Measurements from ENCODE around the gene MDP1. TPM values are rescaled to one million over a fixed set of nuclear protein-coding genes. Genes with fewer than 3 reads are reported as not detected.
A peak's percentile ranks its signal among the peaks of the same experiment; 100 is the strongest.

The MDP1 gene
- total RNA-seq, 2 donors from 2014 or later, result 8.2 to 10.9 TPM

DNA sequence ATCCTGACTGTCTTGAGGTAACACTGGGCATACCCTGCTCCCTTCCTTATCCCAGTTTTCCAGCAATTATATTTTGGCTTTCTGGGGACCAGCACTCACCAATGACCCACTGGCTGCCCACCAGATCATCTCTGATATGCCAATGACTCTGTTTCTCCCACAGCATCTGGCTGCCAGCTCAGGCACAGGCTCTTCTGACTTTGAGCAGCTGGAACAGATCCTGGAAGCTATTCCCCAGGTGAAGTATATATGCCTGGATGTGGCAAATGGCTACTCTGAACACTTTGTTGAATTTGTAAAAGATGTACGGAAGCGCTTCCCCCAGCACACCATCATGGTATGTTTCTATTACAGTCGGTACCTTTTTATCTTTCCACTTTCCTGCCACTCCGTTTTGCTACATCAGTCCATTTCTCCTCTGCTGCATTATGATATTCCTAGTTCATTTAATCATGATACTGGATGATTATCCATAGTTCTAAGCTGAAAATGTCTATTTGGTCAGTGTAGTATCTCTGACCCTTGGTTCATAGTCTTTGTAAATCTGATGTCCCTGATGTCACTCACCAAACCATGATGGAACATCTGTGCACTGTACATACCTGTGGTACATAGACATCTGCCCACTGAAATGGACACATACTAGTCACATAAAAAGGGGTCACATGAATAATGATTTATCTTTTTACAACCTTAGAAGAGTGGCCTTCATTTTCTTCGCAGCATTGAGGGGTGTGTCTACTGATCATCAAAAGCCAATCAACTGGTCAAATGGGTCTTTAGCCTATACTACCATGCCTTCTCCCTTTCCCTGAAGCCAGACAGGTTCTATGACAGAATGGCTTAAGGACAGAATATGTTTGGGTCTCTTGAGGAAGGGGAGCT, 20.2 kb upstream of the MDP1 start:
- no peaks in the 10 kb centered on the region for H3K27me3 ChIP-seq
- DNase-seq, result no peak
- H3K9ac ChIP-seq (ENCODE audit: low read depth in 2 of 2, low read length in 2 of 2), result no peak overlapping the region
- H3K27ac ChIP-seq, result no peak overlapping the region
- H3K4me3 ChIP-seq, result no peak overlapping the region
- intact Hi-C loops (cut with DNase I), result no loop called here
- no peaks in the 10 kb centered on the region for H3K9me3 ChIP-seq
- H3K36me3 ChIP-seq, result no peaks in the 10 kb centered on the region
- H3K4me1 ChIP-seq, result peaks cover 4% of the 10 kb centered on the region
- TF ChIP-seq, protein P1, sequence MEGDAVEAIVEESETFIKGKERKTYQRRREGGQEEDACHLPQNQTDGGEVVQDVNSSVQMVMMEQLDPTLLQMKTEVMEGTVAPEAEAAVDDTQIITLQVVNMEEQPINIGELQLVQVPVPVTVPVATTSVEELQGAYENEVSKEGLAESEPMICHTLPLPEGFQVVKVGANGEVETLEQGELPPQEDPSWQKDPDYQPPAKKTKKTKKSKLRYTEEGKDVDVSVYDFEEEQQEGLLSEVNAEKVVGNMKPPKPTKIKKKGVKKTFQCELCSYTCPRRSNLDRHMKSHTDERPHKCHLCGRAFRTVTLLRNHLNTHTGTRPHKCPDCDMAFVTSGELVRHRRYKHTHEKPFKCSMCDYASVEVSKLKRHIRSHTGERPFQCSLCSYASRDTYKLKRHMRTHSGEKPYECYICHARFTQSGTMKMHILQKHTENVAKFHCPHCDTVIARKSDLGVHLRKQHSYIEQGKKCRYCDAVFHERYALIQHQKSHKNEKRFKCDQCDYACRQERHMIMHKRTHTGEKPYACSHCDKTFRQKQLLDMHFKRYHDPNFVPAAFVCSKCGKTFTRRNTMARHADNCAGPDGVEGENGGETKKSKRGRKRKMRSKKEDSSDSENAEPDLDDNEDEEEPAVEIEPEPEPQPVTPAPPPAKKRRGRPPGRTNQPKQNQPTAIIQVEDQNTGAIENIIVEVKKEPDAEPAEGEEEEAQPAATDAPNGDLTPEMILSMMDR (IDR thresholded peaks at IDR 0.05), result no peak

DNA sequence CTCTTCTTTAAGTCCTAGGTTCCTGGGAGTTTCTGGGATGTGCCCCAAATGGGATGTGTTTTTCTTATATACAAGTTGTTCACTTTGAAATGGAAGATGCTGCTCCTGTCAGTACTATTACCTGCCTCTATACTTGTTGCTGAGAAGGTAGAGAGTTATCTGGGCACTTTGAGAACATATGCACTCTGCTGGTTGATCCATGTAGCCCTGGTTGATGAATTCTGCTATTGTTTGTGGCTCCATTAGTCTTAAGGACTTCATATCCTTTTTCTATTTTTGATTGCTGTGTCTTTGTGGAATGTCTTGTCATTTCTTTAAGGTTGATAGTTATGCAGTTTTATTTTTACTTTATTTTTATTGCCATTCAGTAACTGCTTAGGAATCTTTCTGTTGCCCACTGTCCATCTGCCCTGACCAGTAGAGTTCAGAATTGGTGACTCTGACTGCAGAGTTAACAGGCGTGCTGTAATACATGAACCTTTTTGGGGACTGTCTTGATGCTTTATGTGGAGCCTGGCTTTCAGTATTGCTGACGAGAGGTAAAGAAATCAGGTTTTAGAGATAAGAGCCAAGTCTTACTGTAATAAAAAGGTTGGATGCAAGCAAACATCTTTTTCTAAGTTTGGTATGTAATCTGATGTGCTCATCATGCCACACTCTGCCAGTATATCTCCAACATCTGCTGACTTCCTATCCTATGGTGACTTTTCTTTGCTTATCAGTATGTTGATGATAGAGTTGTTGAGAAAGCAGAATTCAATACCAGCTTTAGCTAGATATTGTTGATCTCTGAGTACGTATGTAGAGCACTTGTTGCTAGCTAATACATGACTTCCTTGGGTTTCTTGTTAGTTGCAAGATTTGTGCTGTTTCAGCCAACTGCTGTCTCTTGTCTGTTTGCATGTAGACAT, 18.5 kb upstream of the MDP1 start:
- Histone ChIP-seq H3K4me1 (no peaks in the 10 kb centered on the region), H3K9ac (ENCODE audit: low read depth in 2 of 2, low read length in 2 of 2) (no peak overlapping the region), H3K27me3 (no peaks in the 10 kb centered on the region), H3K4me3 (no peak overlapping the region), H3K27ac (no peak overlapping the region), H3K36me3 (no peaks in the 10 kb centered on the region), H3K9me3 (no peaks in the 10 kb centered on the region)
- TF ChIP-seq, protein P1 (IDR thresholded peaks at IDR 0.05), result no peak
- DNase-seq, result no peak
- intact Hi-C loops (cut with DNase I), result no loop called here

DNA sequence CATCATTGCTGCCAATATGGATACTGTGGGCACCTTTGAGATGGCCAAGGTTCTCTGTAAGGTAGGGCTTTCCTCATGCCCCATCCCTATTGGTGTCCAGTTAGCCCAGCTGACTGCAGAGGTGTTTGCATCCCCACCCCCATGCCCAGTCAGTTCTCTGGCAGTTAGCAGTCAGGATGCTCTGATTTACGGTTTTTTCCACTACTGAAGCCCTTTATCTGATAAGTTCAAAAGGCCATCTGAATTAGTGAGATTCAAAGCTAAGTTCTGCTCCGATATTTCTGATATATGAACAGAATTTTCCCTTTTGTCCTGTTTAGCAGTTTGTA, 17.6 kb upstream of the MDP1 start:
- Histone ChIP-seq H3K4me1 (no peaks in the 10 kb centered on the region), H3K27ac (no peak overlapping the region), H3K36me3 (no peaks in the 10 kb centered on the region), H3K9ac (ENCODE audit: low read depth in 2 of 2, low read length in 2 of 2) (peak overlapping the region in 1 of 2 donors; percentile 98), H3K9me3 (no peaks in the 10 kb centered on the region), H3K27me3 (no peaks in the 10 kb centered on the region), H3K4me3 (peak overlapping the region; percentile 92)
- DNase-seq, result no peak
- intact Hi-C loops (cut with DNase I), result no loop called here
- TF ChIP-seq, protein P1 (IDR thresholded peaks at IDR 0.05), result no peak

DNA sequence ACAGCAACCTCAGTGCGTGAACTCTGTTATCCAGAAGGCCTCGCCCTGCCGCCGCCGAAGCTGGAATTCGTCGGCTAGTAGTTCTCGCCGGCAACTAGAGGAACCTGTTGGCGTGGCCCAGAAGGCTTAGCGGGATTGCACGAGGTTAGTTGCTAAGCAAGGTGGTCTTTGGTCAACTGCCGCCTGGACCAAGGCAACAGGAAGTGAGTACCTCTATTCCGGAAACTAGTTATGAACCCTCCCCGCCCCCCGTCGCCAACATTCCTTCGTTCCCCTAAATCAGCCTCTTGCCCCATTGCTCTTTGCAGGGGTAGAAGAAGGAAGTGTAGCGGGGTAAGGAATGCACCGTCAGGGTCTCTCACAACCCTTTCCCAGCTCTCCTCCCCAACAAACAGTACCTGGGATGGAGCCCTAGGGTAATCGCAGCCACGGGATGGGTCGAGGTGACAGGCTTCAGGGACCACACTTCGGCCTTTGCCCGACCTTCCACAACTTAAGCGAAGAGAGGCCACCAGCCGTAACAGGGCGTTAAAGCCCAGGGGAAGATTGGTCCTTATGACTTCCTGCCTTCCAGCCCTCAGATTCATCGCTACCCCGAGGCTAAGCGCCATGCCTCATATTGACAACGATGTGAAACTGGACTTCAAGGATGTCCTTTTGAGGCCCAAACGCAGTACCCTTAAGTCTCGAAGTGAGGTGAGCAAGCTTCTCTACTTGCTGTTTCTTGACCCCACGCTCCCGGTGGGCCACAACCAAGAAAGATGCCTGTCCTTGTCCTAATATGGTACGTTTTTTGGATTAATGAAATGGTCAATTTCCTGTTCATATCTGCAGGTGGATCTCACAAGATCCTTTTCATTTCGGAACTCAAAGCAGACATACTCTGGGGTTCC, 17.0 kb upstream of the MDP1 start, which contains the start of gene GMPR2:
GMPR2 (plus strand) TSS at position 285 of the 893 bp plus-strand sequence; CDS start at position 610, 325 bp downstream.
- Histone ChIP-seq H3K4me3 (peak within 1 kb of the TSS; percentile 92), H3K9me3 (no peaks in the 10 kb centered on the region), H3K9ac (ENCODE audit: low read depth in 2 of 2, low read length in 2 of 2) (peak within 1 kb of the TSS; percentile 79 to 98), H3K36me3 (no peaks in the 10 kb centered on the region), H3K27me3 (no peaks in the 10 kb centered on the region), H3K4me1 (no peaks in the 10 kb centered on the region), H3K27ac (peak within 1 kb of the TSS; percentile 95)
- intact Hi-C loops (cut with DNase I), result no loop called here
- no peak for DNase-seq
- TF ChIP-seq, protein P1 (IDR thresholded peaks at IDR 0.05), result no peak
